22Rv1 (cell line): ENCODE data around the gene BRAF.

Experiments
- ZFX ChIP-seq: fragments of 450-650 bp; IDR thresholded peaks from 2 replicates; pipeline ENCODE4 v1.6.1; 2017; ENCODE audit warnings: antibody characterized with exemption, borderline replicate concordance
- TF ChIP-seq, protein P1 (sequence below): fragments of 450-650 bp; IDR thresholded peaks from 2 replicates; pipeline ENCODE4 v1.5.1; 2017; ENCODE audit warnings: mild to moderate bottlenecking

DNA sequence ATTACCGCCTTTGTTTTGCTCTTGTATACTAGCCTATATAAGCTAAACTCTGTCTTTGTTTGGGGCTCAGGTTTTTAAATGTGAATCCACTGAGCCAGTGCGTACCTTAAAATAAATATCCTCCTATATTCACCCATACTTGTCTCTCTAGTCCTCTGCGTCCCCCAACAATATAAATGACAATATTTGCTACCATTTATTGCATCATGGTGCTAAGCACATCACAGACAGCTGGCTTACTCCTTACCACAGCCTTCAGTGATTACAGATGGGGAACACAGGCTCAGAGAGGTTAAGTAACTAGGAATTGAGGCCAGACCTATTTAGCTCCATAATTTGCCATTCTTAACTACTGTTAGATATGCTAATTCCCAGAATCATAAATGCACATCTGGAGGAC, 255.4 kb downstream of the BRAF start:
- TF ChIP-seq, protein P1, sequence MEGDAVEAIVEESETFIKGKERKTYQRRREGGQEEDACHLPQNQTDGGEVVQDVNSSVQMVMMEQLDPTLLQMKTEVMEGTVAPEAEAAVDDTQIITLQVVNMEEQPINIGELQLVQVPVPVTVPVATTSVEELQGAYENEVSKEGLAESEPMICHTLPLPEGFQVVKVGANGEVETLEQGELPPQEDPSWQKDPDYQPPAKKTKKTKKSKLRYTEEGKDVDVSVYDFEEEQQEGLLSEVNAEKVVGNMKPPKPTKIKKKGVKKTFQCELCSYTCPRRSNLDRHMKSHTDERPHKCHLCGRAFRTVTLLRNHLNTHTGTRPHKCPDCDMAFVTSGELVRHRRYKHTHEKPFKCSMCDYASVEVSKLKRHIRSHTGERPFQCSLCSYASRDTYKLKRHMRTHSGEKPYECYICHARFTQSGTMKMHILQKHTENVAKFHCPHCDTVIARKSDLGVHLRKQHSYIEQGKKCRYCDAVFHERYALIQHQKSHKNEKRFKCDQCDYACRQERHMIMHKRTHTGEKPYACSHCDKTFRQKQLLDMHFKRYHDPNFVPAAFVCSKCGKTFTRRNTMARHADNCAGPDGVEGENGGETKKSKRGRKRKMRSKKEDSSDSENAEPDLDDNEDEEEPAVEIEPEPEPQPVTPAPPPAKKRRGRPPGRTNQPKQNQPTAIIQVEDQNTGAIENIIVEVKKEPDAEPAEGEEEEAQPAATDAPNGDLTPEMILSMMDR = no peak
- TF ChIP-seq ZFX = no peak
